Left lung (tissue), 10 donors: ENCODE data around the gene SPEN. TPM values are rescaled to one million over a fixed set of nuclear protein-coding genes. Genes with fewer than 3 reads are reported as not detected.
"Not testable (repeated sequence)": the region's sequence is repeated elsewhere in the genome, so short reads cannot be mapped to it uniquely, and the experiment has no call there.

Source experiments
- ATAC-seq: fragments of 200-7000 bp; cut with Tn5 transposase; one replicate; pipeline ENCODE4 v1.9.1; 2020; ENCODE audit warnings: moderate library complexity
- DNase-seq, 4 donors: peaks; one replicate each; pipeline ENCODE4 v3.0.0-alpha.2; 2013 to 2020
- H3K27ac ChIP-seq, 2 donors: fragments of 200-600 bp; sonication (generic) in 1 of 2; one replicate each; pipeline versions ENCODE4 v1.5.0 to v1.8.0; 2020 to 2021
- H3K27me3 ChIP-seq, 2 donors: fragments of 200-600 bp; sonication (generic) in 1 of 2; one replicate each; pipeline versions ENCODE4 v1.5.0 to v1.8.0; 2020 to 2021
- H3K36me3 ChIP-seq, 2 donors: fragments of 200-600 bp; sonication (generic) in 1 of 2; one replicate each; pipeline versions ENCODE4 v1.5.0 to v1.8.0; 2020 to 2021
- H3K4me1 ChIP-seq, 2 donors: fragments of 200-600 bp; one replicate each; pipeline ENCODE4 v1.8.0; 2021
- H3K4me3 ChIP-seq, 2 donors: fragments of 200-600 bp; sonication (generic) in 1 of 2; one replicate each; pipeline versions ENCODE4 v1.5.0 to v1.8.0; 2020 to 2021; ENCODE audit warnings: mild to moderate bottlenecking in 1 of 2
- H3K9me3 ChIP-seq, 2 donors: fragments of 200-600 bp; sonication (generic) in 1 of 2; one replicate each; pipeline versions ENCODE4 v1.5.0 to v1.8.0; 2020 to 2021
- CTCF ChIP-seq, 2 donors: fragments of 200-600 bp; sonication (generic) in 1 of 2; IDR thresholded peaks; one replicate each; pipeline versions ENCODE4 v1.5.0 to v1.8.0; 2021; ENCODE audit warnings: antibody characterized with exemption in 2 of 2
- intact Hi-C, 2 donors: fragments of 100-400 bp; cut with DNase I; formaldehyde crosslinking; loops; one replicate each; pipeline versions ENCODE4 v1.11.2 to v1.14.2; 2022
- polyA plus RNA-seq, 6 donors: library from polyadenylated mRNA; unstranded; fragments of 120-200 nt; gene quantifications; one replicate each; pipeline ENCODE4 v1.2.1, GENCODE V29; 2013; ENCODE audit not compliant: insufficient read length in 6 of 6
- total RNA-seq, 2 donors: library from RNA; stranded (reverse); fragmentation: NEBNext Ultra II Directional; extraction: Animal tissue kit (Norgen Biotek cat#: 25700); gene quantifications; one replicate each; pipeline ENCODE4 v1.2.1, GENCODE V29; 2021
- donor health status: DM: no; HTN: yes; CAD: no.
- donor health status: DM: no; HTN: no; CAD: no.

The SPEN gene
- total and polyA plus RNA-seq, 8 donors = 37.2 to 71.4 (median 63.3) TPM

GRCh38 chr1:15799928-15800835 is 47.3 kb upstream of the SPEN start:
- H3K27ac ChIP-seq = peak overlapping the region; percentile 49 to 64
- H3K4me1 ChIP-seq = peaks cover 23 to 38% of the 10 kb centered on the region in 2 donors
- intact Hi-C loops = no loop called here
- H3K9me3 ChIP-seq = no peaks in the 10 kb centered on the region
- TF ChIP-seq CTCF (IDR thresholded peaks at IDR 0.05) = no peak
- H3K4me3 ChIP-seq = no peak overlapping the region
- ATAC-seq (peak; percentile 70), DNase-seq (peak in 2 of 4 donors; percentile 63 to 82)
- peaks cover 0 to 4% of the 10 kb centered on the region in 2 donors for H3K27me3 ChIP-seq
- H3K36me3 ChIP-seq = no peaks in the 10 kb centered on the region

DNA sequence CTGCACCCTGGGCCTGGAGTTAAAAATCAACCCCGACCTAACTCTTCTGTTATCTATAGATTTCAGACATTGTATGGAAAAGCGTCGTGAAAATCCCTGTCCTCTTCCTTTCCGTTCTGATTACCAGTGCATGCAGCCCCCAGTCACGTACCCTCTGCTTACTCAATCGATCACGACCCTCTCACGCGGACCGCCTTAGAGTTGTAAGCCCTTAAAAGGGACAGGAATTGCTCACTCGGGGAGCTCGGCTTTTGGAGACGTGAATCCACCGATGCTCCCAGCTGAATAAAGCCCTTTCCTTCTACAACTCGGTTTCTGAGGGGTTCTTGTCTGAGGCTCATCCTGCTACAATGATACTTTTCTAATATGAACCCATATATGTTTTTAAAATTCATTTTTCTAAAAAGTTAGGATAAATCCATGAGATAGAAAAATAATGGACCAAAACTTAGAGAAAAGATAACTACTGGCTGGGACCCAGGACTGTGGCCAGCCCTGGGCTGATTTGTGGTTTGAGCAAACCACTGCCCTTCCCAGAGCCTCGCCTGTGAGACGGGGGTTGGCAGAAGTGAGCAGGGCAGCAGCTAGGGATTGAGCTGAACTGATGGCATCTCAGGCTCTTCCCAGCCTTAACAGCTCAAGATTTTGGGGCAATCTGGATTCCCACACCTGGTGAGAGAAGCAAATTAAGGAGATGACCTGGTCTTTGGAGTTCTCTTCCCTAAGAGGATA is 45.1 kb upstream of the SPEN start:
- H3K36me3 ChIP-seq = no peaks in the 10 kb centered on the region
- intact Hi-C loops = no loop called here
- no peaks in the 10 kb centered on the region for H3K9me3 ChIP-seq
- TF ChIP-seq CTCF (IDR thresholded peaks at IDR 0.05) = no peak
- no peak overlapping the region for H3K4me3 ChIP-seq
- ATAC-seq (no peak), DNase-seq (no peak)
- no peak overlapping the region for H3K27ac ChIP-seq
- H3K27me3 ChIP-seq = peaks cover 0 to 4% of the 10 kb centered on the region in 2 donors
- H3K4me1 ChIP-seq = peaks cover 23 to 28% of the 10 kb centered on the region in 2 donors

DNA sequence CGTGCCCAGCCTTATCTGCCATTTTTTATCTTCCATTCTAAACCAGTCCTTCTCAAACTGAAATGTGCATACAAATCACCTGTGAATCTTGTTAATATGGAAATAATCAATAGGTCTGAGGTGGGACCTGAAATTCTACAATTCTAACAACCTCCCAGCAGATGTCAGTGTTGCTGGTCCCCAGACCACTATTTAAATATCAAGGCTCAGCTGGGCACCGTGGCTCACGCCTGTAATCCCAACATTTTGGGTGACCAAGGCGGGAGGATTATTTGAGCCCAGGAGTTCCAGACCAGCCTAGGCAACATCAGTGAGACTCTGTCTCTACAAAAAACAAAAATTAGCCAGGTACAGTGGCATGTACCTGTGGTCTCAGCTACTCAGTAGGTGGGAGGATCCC is 44.1 kb upstream of the SPEN start:
- DNase-seq = peak in 1 of 4 donors; percentile 42
- no peak overlapping the region for H3K27ac ChIP-seq
- no peak for ATAC-seq
- H3K27me3 ChIP-seq = peaks cover 0 to 4% of the 10 kb centered on the region in 2 donors
- TF ChIP-seq CTCF (IDR thresholded peaks at IDR 0.05) = no peak
- no peaks in the 10 kb centered on the region for H3K36me3 ChIP-seq
- peaks cover 23% of the 10 kb centered on the region in 2 donors for H3K4me1 ChIP-seq
- no peak overlapping the region for H3K4me3 ChIP-seq
- intact Hi-C loops = no loop called here
- H3K9me3 ChIP-seq = no peaks in the 10 kb centered on the region

DNA sequence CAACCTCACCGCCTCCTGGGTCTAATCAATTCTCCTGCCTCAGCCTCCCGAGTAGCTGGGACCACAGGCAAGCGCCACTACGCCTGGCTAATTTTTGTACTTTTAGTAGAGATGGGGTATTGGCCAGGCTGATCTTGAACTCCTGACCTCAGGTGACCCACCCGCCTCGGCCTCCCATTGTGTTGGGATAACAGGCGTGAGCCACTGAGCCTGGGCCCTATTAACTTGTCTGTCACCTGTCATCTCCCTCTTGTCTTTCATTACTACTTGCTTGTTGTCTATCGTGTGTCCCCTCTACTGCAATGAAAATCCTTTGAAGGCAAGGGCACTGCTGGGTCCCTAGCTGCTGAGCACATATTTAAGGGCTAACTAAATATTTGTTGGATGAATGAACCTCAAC is 43.4 kb upstream of the SPEN start:
- Histone ChIP-seq H3K27me3 (peaks cover 0 to 4% of the 10 kb centered on the region in 2 donors), H3K4me1 (peaks cover 18 to 20% of the 10 kb centered on the region in 2 donors), H3K27ac (no peak overlapping the region), H3K36me3 (no peaks in the 10 kb centered on the region), H3K4me3 (no peak overlapping the region), H3K9me3 (no peaks in the 10 kb centered on the region)
- ATAC-seq (no peak), DNase-seq (no peak)
- TF ChIP-seq CTCF (IDR thresholded peaks at IDR 0.05) = no peak
- intact Hi-C loops = no loop called here

- Histone ChIP-seq H3K4me3 (no peak overlapping the region), H3K9me3 (no peaks in the 10 kb centered on the region), H3K27ac (no peak overlapping the region), H3K27me3 (peaks cover 0 to 3% of the 10 kb centered on the region in 2 donors), H3K4me1 (no peaks in the 10 kb centered on the region), H3K36me3 (no peaks in the 10 kb centered on the region)
- no peak for TF ChIP-seq CTCF (IDR thresholded peaks at IDR 0.05)
- no peak for DNase-seq
- intact Hi-C loops = no loop called here
- no peak for ATAC-seq
Measured at GRCh38 chr1:15807121-15807520, 40.4 kb upstream of the SPEN start.

- intact Hi-C loops, DNase-seq, H3K4me1 ChIP-seq, H3K4me3 ChIP-seq, H3K27ac ChIP-seq, H3K36me3 ChIP-seq, ATAC-seq, H3K27me3 ChIP-seq, H3K9me3 ChIP-seq: not testable (repeated sequence)
Measured at GRCh38 chr1:15807549-15807948, 40.0 kb upstream of the SPEN start, which contains the start of gene UQCRHL. Gene UQCRHL (minus strand): TSS chr1:15807649. CDS start chr1:15807649, 0 bp downstream.
